ENCODE results near the gene EGR4. TPM values are rescaled to one million over a fixed set of nuclear protein-coding genes. Genes with fewer than 3 reads are reported as not detected.
"Not testable (repeated sequence)": the region's sequence is repeated elsewhere in the genome, so short reads cannot be mapped to it uniquely, and the experiment has no call there.

EGR4 gene
- total RNA-seq, 1 donor from 2014 or later, result not detected

DNA sequence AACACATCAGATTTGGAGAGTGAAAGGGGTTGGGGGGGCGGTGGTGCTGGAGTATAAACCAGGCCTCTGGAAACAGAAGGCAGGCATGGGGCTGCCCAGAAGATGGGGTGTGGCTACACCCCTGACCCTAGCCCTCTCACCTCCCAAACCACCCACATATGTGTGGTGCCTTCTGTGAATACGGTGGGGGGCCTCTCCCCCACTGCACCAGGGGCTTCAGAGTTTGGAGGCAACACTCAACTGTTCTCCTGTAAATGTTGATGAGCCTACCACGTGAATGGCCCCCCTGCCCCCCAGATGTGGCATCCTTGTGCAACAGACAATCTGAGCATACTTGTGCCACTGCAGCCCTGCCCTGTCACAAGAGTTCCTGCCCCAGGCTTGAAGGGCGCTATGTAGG is 28.6 kb downstream of the EGR4 start:
- TF ChIP-seq, protein P1, sequence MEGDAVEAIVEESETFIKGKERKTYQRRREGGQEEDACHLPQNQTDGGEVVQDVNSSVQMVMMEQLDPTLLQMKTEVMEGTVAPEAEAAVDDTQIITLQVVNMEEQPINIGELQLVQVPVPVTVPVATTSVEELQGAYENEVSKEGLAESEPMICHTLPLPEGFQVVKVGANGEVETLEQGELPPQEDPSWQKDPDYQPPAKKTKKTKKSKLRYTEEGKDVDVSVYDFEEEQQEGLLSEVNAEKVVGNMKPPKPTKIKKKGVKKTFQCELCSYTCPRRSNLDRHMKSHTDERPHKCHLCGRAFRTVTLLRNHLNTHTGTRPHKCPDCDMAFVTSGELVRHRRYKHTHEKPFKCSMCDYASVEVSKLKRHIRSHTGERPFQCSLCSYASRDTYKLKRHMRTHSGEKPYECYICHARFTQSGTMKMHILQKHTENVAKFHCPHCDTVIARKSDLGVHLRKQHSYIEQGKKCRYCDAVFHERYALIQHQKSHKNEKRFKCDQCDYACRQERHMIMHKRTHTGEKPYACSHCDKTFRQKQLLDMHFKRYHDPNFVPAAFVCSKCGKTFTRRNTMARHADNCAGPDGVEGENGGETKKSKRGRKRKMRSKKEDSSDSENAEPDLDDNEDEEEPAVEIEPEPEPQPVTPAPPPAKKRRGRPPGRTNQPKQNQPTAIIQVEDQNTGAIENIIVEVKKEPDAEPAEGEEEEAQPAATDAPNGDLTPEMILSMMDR (IDR thresholded peaks at IDR 0.05), result no peak
- ATAC-seq (no peak), DNase-seq (peak; percentile 46)
- peaks cover 25% of the 10 kb centered on the region for H3K27me3 ChIP-seq
- H3K9me3 ChIP-seq, result no peaks in the 10 kb centered on the region
- no peaks in the 10 kb centered on the region for H3K36me3 ChIP-seq
- no peaks in the 10 kb centered on the region for H3K4me1 ChIP-seq
- H3K27ac ChIP-seq, result no peak overlapping the region
- intact Hi-C loops (cut with DNase I), result no loop called here
- no peak overlapping the region for H3K4me3 ChIP-seq

DNA sequence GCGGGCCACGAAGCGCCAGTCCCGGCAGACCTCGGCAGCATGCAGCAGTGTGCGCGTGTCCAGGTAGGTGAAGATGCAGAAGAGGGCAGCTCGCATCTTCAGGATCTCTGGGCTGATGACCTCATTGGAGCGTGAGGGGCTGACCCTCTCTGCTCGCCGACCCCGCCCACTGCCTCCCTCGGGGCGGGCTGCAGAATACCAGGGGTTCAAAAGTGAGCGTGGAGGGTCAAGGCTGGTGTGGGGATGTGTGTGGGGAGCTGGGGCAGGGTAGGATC is 29.1 kb downstream of the EGR4 start:
- no peak for ATAC-seq
- Histone ChIP-seq H3K9me3 (no peaks in the 10 kb centered on the region), H3K4me1 (no peaks in the 10 kb centered on the region), H3K36me3 (no peaks in the 10 kb centered on the region), H3K27ac (no peak overlapping the region), H3K4me3 (no peak overlapping the region), H3K27me3 (peaks cover 22% of the 10 kb centered on the region)
- intact Hi-C loops (cut with DNase I), result no loop called here
- peak; percentile 40 for DNase-seq
- TF ChIP-seq, protein P1 (IDR thresholded peaks at IDR 0.05), result no peak

DNA sequence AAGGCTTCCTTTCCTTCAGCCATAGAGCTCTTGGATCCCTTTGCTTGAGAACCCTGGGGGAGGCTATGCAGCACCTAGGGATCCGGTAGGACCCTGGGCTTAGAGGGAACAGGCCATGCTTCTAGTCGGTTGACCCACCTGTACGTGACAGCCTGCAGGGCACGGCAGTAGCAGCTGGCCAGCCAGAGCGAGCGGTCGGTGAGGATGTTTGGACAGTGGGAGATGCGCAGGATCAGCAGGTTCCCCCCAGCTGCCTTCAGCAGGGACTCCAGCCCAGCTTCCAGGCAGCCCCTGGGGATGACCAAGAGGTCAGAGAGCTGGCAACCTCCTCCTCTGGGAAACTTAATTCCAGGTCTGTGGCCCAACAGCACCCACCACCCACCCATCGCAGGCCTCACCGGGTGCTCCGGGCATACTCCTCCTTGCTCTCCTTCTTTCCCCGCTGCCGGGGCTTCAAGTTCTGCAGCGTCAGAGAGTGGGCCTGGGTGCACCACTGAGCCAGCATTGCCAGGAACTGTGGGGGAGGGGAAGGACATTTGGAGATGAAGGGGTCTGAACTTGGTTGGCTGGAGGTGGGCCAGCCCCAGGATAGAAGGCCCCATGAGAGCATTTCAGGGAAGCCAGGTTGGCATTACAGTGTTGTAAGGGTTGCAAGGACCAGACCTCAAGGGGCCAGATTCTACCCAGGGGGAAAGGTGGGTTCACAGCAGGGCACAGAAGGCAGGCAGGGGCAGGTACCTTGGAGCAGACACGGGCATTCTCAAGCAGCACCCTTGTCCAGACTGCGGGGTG is 29.6 kb downstream of the EGR4 start:
- intact Hi-C loops (cut with DNase I), result no loop called here
- TF ChIP-seq, protein P1 (IDR thresholded peaks at IDR 0.05), result no peak

DNA sequence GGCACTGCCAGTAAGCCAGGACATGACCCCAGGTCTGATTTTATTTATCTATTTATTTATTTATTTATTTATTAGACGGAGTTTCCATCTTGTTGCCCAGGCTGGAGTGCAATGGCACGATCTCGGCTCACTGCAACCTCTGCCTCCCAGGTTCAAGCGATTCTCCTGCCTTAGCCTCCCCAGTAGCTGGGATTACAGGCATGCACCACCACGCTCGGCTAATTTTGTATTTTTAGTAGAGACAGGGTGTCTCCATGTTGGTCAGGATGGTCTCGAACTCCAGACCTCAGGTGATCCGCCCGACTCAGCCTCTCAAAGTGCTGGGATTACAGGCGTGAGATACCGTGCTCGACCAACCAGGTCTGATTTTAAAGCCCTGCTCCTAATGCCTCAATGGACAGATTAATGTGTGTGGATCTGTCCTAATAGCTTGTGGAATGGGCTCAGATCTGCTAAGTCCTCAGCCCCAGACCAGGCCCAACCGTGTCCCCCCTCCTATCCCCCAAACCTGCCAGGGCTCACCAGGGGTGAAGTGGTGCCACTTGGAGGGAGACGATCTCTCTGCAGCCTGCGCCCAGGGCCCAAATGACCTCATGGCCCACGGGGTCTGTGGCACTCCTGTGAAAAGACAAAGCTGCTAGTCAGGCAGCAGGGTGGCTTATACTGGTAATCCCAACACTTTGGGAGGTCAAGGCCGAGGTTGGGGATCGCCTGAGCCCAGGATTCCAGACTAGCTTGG is 30.5 kb downstream of the EGR4 start:
- H3K4me3 ChIP-seq; H3K27ac ChIP-seq; H3K36me3 ChIP-seq; H3K4me1 ChIP-seq; ATAC-seq; H3K9me3 ChIP-seq; intact Hi-C loops (cut with DNase I): not testable (repeated sequence)
- DNase-seq, result peak; percentile 30
- H3K27me3 ChIP-seq, result peaks cover 10% of the 10 kb centered on the region

More for the DNA sequence above, 29.6 kb downstream of the EGR4 start:
- H3K27ac ChIP-seq, result no peak overlapping the region
- H3K27me3 ChIP-seq, result peaks cover 19% of the 10 kb centered on the region
- H3K9me3 ChIP-seq, result no peaks in the 10 kb centered on the region
- H3K36me3 ChIP-seq, result no peaks in the 10 kb centered on the region
- ATAC-seq (no peak), DNase-seq (peak; percentile 54)
- no peaks in the 10 kb centered on the region for H3K4me1 ChIP-seq
- no peak overlapping the region for H3K4me3 ChIP-seq

DNA sequence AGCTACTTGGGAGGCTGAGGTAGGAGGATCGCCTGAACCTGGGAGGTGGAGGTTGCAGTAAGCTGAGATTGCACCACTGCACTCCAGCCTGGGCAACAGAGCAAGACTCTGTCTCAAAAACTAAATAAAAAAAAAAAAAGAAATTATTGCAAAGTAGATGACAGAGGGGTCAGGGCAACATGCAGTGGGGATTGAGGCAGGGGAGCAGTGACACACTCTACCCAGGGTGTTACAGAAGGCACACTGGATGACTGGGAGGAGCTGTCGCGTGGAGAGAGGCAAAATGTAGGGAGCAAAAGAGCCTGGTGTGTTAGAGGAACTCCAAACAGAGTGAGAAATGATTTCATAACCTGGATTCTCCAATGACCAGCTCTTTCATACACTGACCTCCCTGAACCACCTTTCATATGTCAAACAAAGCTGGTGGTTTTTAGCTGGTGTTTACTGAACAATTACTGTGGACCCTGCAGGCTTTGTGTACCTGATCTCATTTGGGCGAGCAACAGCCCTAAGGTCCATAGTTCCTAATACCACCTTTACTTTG is 31.2 kb downstream of the EGR4 start:
- Histone ChIP-seq H3K4me1 (no peaks in the 10 kb centered on the region), H3K36me3 (no peaks in the 10 kb centered on the region), H3K27ac (no peak overlapping the region), H3K27me3 (peaks cover 9% of the 10 kb centered on the region), H3K9me3 (no peaks in the 10 kb centered on the region), H3K4me3 (no peak overlapping the region)
- TF ChIP-seq, protein P1 (IDR thresholded peaks at IDR 0.05), result no peak
- DNase-seq (no peak), ATAC-seq (no peak)
- intact Hi-C loops (cut with DNase I), result no loop called here

DNA sequence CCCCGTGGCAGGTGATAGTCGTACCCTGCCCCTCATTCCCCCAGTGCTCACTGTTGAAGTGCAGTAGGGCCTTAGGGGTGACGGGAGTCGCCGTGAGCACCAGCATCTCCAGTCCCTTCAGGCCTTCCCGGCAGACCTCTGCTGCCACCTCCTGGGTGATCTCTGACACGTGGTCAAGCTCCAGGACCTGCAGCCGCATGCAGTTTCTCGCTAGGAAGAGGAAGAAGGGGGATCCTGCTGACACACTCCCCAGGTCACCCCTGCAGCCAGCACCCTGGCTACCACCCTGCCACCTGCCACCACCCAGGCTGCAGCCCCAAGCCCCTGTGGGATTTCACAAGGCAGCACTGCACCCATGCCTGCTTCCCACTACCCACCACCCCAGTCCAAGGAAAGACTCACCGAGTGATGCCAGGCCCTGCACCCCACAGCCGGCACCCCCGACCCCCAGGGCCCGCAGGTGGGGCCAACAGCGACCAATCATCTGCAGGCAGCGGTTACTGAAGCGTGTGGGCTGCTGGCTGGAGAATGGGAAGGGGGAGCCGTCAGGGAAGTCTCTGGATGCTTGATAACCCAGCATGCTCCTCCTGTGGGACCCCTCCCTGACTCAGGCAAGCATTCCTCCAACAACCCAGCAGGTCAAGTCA is 32.9 kb downstream of the EGR4 start:
- Histone ChIP-seq H3K4me1 (no peaks in the 10 kb centered on the region), H3K27me3 (no peaks in the 10 kb centered on the region), H3K36me3 (no peaks in the 10 kb centered on the region), H3K27ac (no peak overlapping the region), H3K4me3 (no peak overlapping the region), H3K9me3 (no peaks in the 10 kb centered on the region)
- TF ChIP-seq, protein P1 (IDR thresholded peaks at IDR 0.05), result peak; percentile 34
- DNase-seq (peak; percentile 79), ATAC-seq (peak; percentile 75)
- intact Hi-C loops (cut with DNase I), result no loop called here

Measured in upper lobe of right lung (tissue), 1 donor.